B cell (primary cell): ENCODE measurements around the gene ABCD1. TPM values are rescaled to one million over a fixed set of nuclear protein-coding genes. Genes with fewer than 3 reads are reported as not detected.

Source experiments
- ATAC-seq: fragments of 200-7000 bp; cut with Tn5 transposase; one replicate; pipeline ENCODE4 v1.10.0; 2021; ENCODE audit warnings: low read depth, mild to moderate bottlenecking, moderate number of reproducible peaks, moderate library complexity
- CTCF ChIA-PET: fragments of 350-600 bp; sonication (Branson Sonifier 250); formaldehyde crosslinking; loops from one replicate; lab custom pipeline; 2021; ENCODE audit warnings: antibody characterized with exemption, inconsistent platforms; lab: Charles Lee
- POLR2A ChIA-PET: fragments of 350-600 bp; sonication (Branson Sonifier 250); formaldehyde crosslinking; loops from one replicate; lab custom pipeline; 2021; ENCODE audit warnings: antibody characterized with exemption; lab: Charles Lee
- DNase-seq: peaks from one replicate; pipeline ENCODE4 v3.0.0; 2013
- H2AFZ ChIP-seq: 2 replicates; pipeline ENCODE4 v1.6.1; 2012; ENCODE audit warnings: mild to moderate bottlenecking, low read depth, low read length; ENCODE audit not compliant: insufficient read depth, poor library complexity, severe bottlenecking
- H3K27ac ChIP-seq, 2 donors: 1 replicate in 1 of 2; 2 replicates in 1 of 2; pipeline ENCODE4 v1.5.1; 2012 to 2013; ENCODE audit warnings: low read length in 2 of 2, mild to moderate bottlenecking in 2 of 2, moderate library complexity in 1 of 2
- H3K27me3 ChIP-seq, 4 experiments: fragments of 200-600 bp in 1 of 4; sonication (generic) in 1 of 4; replicated peaks in 1 of 4; 1 replicate in 2 of 4; 2 replicates in 2 of 4; pipeline versions ENCODE4 v1.6.1 to v1.7.0; 2013 to 2016; ENCODE audit warnings: low read length in 3 of 4, mild to moderate bottlenecking in 2 of 4, mixed read lengths in 1 of 4, moderate library complexity in 1 of 4; ENCODE audit not compliant: insufficient read depth in 4 of 4, control insufficient read depth in 3 of 4; ENCODE audit errors: control extremely low read depth in 1 of 4
- H3K36me3 ChIP-seq, 2 experiments: replicated peaks in 1 of 2; 1 replicate in 1 of 2; 2 replicates in 1 of 2; pipeline versions ENCODE4 v1.6.1 to v1.7.1; 2013; ENCODE audit warnings: low read length in 1 of 2; ENCODE audit not compliant: insufficient read depth in 2 of 2, control insufficient read depth in 1 of 2; ENCODE audit errors: control extremely low read depth in 1 of 2, extremely low read depth in 1 of 2
- H3K4me1 ChIP-seq, 2 donors: fragments of 200-600 bp in 1 of 2; sonication (generic) in 1 of 2; 1 replicate in 1 of 2; 2 replicates in 1 of 2; pipeline versions ENCODE4 v1.5.1 to v1.6.1; 2013 to 2017; ENCODE audit warnings: low read length in 2 of 2; ENCODE audit not compliant: control insufficient read depth in 2 of 2, insufficient read depth in 2 of 2
- H3K4me2 ChIP-seq: replicated peaks from 2 replicates; pipeline ENCODE3; 2012; ENCODE audit warnings: mild to moderate bottlenecking, low read depth, low read length; ENCODE audit not compliant: poor library complexity, severe bottlenecking
- H3K4me3 ChIP-seq, 5 experiments: fragments of 200-600 bp in 1 of 5; sonication (generic) in 1 of 5; 1 replicate in 3 of 5; 2 replicates in 2 of 5; pipeline versions ENCODE4 v1.5.1 to v1.7.0; 2011 to 2016; ENCODE audit warnings: low read length in 4 of 5, mild to moderate bottlenecking in 4 of 5, low read depth in 2 of 5, control low read depth in 1 of 5, moderate library complexity in 1 of 5; ENCODE audit not compliant: insufficient read depth in 1 of 5; ENCODE audit errors: control extremely low read depth in 1 of 5, extremely low read depth in 1 of 5
- H3K79me2 ChIP-seq: fragments of 200-600 bp; sonication (generic); one replicate; pipeline ENCODE4 v1.6.0; 2016; ENCODE audit warnings: low read length; ENCODE audit not compliant: control insufficient read depth, insufficient read depth
- H3K9ac ChIP-seq: fragments of 200-600 bp; sonication (generic); 2 replicates; pipeline ENCODE4 v1.6.1; 2017; ENCODE audit warnings: mild to moderate bottlenecking, low read length, moderate library complexity
- H3K9me3 ChIP-seq, 3 donors: one replicate each; pipeline versions ENCODE4 v1.6.1 to v1.7.1; 2013; ENCODE audit warnings: low read length in 2 of 3; ENCODE audit not compliant: control insufficient read depth in 2 of 3, insufficient read depth in 1 of 3; ENCODE audit errors: control extremely low read depth in 1 of 3
- H4K20me1 ChIP-seq: 2 replicates; pipeline ENCODE4 v1.6.0; 2012; ENCODE audit warnings: mild to moderate bottlenecking, low read length; ENCODE audit not compliant: insufficient read depth, control insufficient read depth, poor library complexity, severe bottlenecking
- H3K27ac Mint-ChIP-seq: one replicate; pipeline ENCODE4 v1.8.0; 2021; ENCODE audit warnings: mixed read lengths
- H3K27me3 Mint-ChIP-seq: one replicate; pipeline ENCODE4 v1.8.0; 2021; ENCODE audit warnings: mixed read lengths
- H3K4me1 Mint-ChIP-seq: one replicate; pipeline ENCODE4 v1.8.0; 2021; ENCODE audit warnings: mixed read lengths
- H3K4me3 Mint-ChIP-seq: one replicate; pipeline ENCODE4 v1.8.0; 2021; ENCODE audit warnings: mixed read lengths
- H3K9me3 Mint-ChIP-seq: one replicate; pipeline ENCODE4 v1.8.0; 2022; ENCODE audit warnings: mixed read lengths; ENCODE audit not compliant: insufficient read depth
- CTCF ChIP-seq: fragments of 200-600 bp; IDR thresholded peaks from one replicate; pipeline ENCODE4 v1.8.0; 2022; ENCODE audit warnings: antibody characterized with exemption, mild to moderate bottlenecking
- EZH2 ChIP-seq: IDR thresholded peaks from 2 replicates; pipeline ENCODE4 v1.6.1; 2012; ENCODE audit warnings: borderline replicate concordance, low read depth, mild to moderate bottlenecking, moderate library complexity, low read length; ENCODE audit not compliant: insufficient read depth, poor library complexity, severe bottlenecking
- WGBS: methylation state at CpG from one replicate; pipeline ENCODE4 v1.1.5; 2013; ENCODE audit warnings: missing lambda C conversion rate; ENCODE audit not compliant: insufficient coverage; 5-methylcytosine and 5-hydroxymethylcytosine counted together
- intact Hi-C: fragments of 100-400 bp; cut with micrococcal nuclease; formaldehyde crosslinking; loops from one replicate; pipeline ENCODE4 v1.10.0; 2022
- polyA plus RNA-seq: library from polyadenylated mRNA; depleted of rRNA; stranded (reverse); fragments of >200 nt; gene quantifications from 2 replicates; pipeline ENCODE4 v1.2.3, GENCODE V29; 2012
- total RNA-seq, 2 donors: library from RNA; stranded (reverse); fragments of 120-200 nt in 1 of 2; gene quantifications; 1 replicate in 1 of 2; 2 replicates in 1 of 2; pipeline versions ENCODE4 v1.2.3 to v1.2.4, GENCODE V29; 2013 to 2022

The ABCD1 gene
- total and polyA plus RNA-seq, 2 donors (not counting 1 experiment from before 2014, with no cell fraction given), result 9.7 to 12.2 TPM

- Histone ChIP-seq H4K20me1 (no peaks in the 10 kb centered on the region), H2AFZ (no peak overlapping the region), H3K4me3 (no peak overlapping the region), H3K4me1 (peaks cover 12 to 58% of the 10 kb centered on the region in 2 donors), H3K27ac (no peak overlapping the region), H3K9me3 (no peaks in the 10 kb centered on the region), H3K9ac (no peak overlapping the region), H3K79me2 (peaks cover 13% of the 10 kb centered on the region), H3K27me3 (no peaks in the 10 kb centered on the region), H3K36me3 (peaks cover 0 to 11% of the 10 kb centered on the region in 2 experiments), H3K4me2 (peak overlapping the region; percentile 25)
- ChIA-PET POLR2A (no interaction called here), CTCF (no interaction called here)
- TF ChIP-seq EZH2, result no peak
- no peak for TF ChIP-seq CTCF
- Mint-ChIP-seq H3K4me3 (no peak overlapping the region), H3K9me3 (no peaks in the 10 kb centered on the region), H3K27ac (no peak overlapping the region), H3K27me3 (no peaks in the 10 kb centered on the region), H3K4me1 (peaks cover 33% of the 10 kb centered on the region)
- DNase-seq (no peak), ATAC-seq (no peak)
- intact Hi-C loops, result no loop called here
- WGBS, result 79% methylated on average over 14 of the region's 29 CpGs
Observed at GRCh38 chrX:153739754-153740486, 15.3 kb downstream of the ABCD1 start.

GRCh38 chrX:153740631-153741222, 16.1 kb downstream of the ABCD1 start:
- no peak overlapping the region for H3K27ac Mint-ChIP-seq
- H3K4me1 Mint-ChIP-seq, result peaks cover 30% of the 10 kb centered on the region
- Histone ChIP-seq H3K27me3 (no peaks in the 10 kb centered on the region), H2AFZ (no peak overlapping the region), H3K4me2 (no peak overlapping the region), H3K9me3 (no peaks in the 10 kb centered on the region), H3K27ac (no peak overlapping the region), H3K4me3 (no peak overlapping the region), H3K4me1 (peaks cover 8 to 55% of the 10 kb centered on the region in 2 donors), H3K9ac (no peak overlapping the region), H4K20me1 (no peaks in the 10 kb centered on the region), H3K36me3 (peaks cover 0 to 11% of the 10 kb centered on the region in 2 experiments), H3K79me2 (peaks cover 5% of the 10 kb centered on the region)
- CTCF ChIA-PET, result no interaction called here
- POLR2A ChIA-PET, result no interaction called here
- WGBS, result 98% methylated on average over 9 of the region's 16 CpGs
- no peak for ATAC-seq
- no peak overlapping the region for H3K4me3 Mint-ChIP-seq
- DNase-seq, result no peak
- intact Hi-C loops, result no loop called here
- no peaks in the 10 kb centered on the region for H3K27me3 Mint-ChIP-seq
- TF ChIP-seq CTCF (no peak), EZH2 (no peak)
- H3K9me3 Mint-ChIP-seq, result no peaks in the 10 kb centered on the region
